Rectal smooth muscle tissue (tissue), 1 donor: ENCODE results near the gene GBE1.

ENCODE experiments used
- H3K27ac ChIP-seq: one replicate; pipeline ENCODE4 v1.7.0; 2013; ENCODE audit warnings: low read depth, low read length, inconsistent platforms
- H3K27me3 ChIP-seq: one replicate; pipeline ENCODE4 v1.7.0; 2013; ENCODE audit warnings: low read length; ENCODE audit not compliant: control insufficient read depth, insufficient read depth
- H3K36me3 ChIP-seq: one replicate; pipeline ENCODE4 v1.7.0; 2013; ENCODE audit warnings: low read length; ENCODE audit not compliant: control insufficient read depth, insufficient read depth
- H3K4me1 ChIP-seq: one replicate; pipeline ENCODE4 v1.7.0; 2013; ENCODE audit warnings: low read length; ENCODE audit not compliant: control insufficient read depth, insufficient read depth
- H3K4me3 ChIP-seq: one replicate; pipeline ENCODE4 v1.7.0; 2013; ENCODE audit warnings: low read length
- H3K9ac ChIP-seq: one replicate; pipeline ENCODE4 v1.7.0; 2013; ENCODE audit warnings: low read length

GBE1 gene

DNA sequence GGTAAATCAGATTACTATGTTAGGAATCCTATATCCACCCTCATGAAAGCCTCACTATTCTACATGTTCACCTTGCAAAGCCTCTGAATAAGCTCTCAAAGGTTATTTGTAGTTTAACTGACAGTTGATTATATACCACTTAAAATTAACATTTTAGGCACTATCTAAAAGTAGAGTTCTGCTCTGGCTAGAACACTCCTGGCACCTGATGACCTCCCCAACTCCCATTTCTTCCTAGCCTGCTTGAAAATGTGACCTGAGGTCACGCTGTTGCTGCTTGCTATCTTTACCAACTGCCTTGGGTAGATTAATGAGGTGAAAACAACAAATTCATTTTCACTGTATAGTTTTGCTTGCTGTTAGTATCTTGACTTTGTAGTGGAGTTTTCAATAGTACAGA is 220.7 kb downstream of the GBE1 start:
- Histone ChIP-seq H3K4me1 (no peaks in the 10 kb centered on the region), H3K9ac (no peak overlapping the region), H3K4me3 (no peak overlapping the region), H3K27ac (no peak overlapping the region), H3K27me3 (no peaks in the 10 kb centered on the region), H3K36me3 (no peaks in the 10 kb centered on the region)

GRCh38 chr3:81531846-81532245 is 229.6 kb downstream of the GBE1 start:
- Histone ChIP-seq H3K27me3 (no peaks in the 10 kb centered on the region), H3K27ac (no peak overlapping the region), H3K36me3 (peaks cover 7% of the 10 kb centered on the region), H3K4me1 (no peaks in the 10 kb centered on the region), H3K4me3 (no peak overlapping the region), H3K9ac (no peak overlapping the region)

- H3K27me3 ChIP-seq: no peaks in the 10 kb centered on the region
- H3K4me3 ChIP-seq: no peak overlapping the region
- peaks cover 7% of the 10 kb centered on the region for H3K36me3 ChIP-seq
- no peak overlapping the region for H3K27ac ChIP-seq
- H3K4me1 ChIP-seq: no peaks in the 10 kb centered on the region
- H3K9ac ChIP-seq: no peak overlapping the region
Measured at GRCh38 chr3:81531263-81531662, 230.2 kb downstream of the GBE1 start.

GRCh38 chr3:81530180-81530939 is 231.1 kb downstream of the GBE1 start:
- Histone ChIP-seq H3K4me3 (no peak overlapping the region), H3K9ac (no peak overlapping the region), H3K36me3 (peaks cover 7% of the 10 kb centered on the region), H3K4me1 (no peaks in the 10 kb centered on the region), H3K27me3 (no peaks in the 10 kb centered on the region), H3K27ac (no peak overlapping the region)

DNA sequence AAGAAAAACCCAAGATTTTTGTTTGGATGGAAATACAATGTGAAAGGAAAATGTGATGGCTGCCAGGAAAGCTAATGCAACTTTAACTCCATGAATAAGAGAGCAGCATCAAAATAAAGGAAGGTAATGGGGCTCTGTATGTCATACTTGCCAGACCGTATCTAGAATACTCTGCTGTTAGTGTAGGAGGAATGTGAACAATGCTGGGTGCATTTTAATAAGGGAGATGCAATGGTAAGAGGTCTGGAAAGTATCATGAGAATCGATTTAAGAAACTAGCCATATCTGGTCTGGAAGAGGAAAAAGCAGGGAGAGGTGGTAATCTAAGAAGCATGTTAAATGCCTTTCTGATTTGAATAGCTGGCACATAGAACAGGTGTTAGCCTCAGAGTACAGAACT is 239.6 kb downstream of the GBE1 start:
- H3K27ac ChIP-seq: no peak overlapping the region
- H3K36me3 ChIP-seq: no peaks in the 10 kb centered on the region
- H3K4me1 ChIP-seq: peaks cover 2% of the 10 kb centered on the region
- H3K9ac ChIP-seq: no peak overlapping the region
- no peak overlapping the region for H3K4me3 ChIP-seq
- H3K27me3 ChIP-seq: no peaks in the 10 kb centered on the region

GRCh38 chr3:81518945-81519344 is 242.5 kb downstream of the GBE1 start:
- no peak overlapping the region for H3K27ac ChIP-seq
- peaks cover 2% of the 10 kb centered on the region for H3K4me1 ChIP-seq
- no peaks in the 10 kb centered on the region for H3K36me3 ChIP-seq
- H3K27me3 ChIP-seq: no peaks in the 10 kb centered on the region
- H3K9ac ChIP-seq: no peak overlapping the region
- no peak overlapping the region for H3K4me3 ChIP-seq

GRCh38 chr3:81516042-81516441 is 245.4 kb downstream of the GBE1 start:
- H3K36me3 ChIP-seq: no peaks in the 10 kb centered on the region
- H3K4me1 ChIP-seq: peaks cover 2% of the 10 kb centered on the region
- no peaks in the 10 kb centered on the region for H3K27me3 ChIP-seq

GRCh38 chr3:81513591-81513990 is 247.9 kb downstream of the GBE1 start:
- no peak overlapping the region for H3K9ac ChIP-seq
- no peaks in the 10 kb centered on the region for H3K27me3 ChIP-seq
- H3K36me3 ChIP-seq: no peaks in the 10 kb centered on the region
- H3K4me3 ChIP-seq: no peak overlapping the region
- H3K4me1 ChIP-seq: peaks cover 2% of the 10 kb centered on the region
- no peak overlapping the region for H3K27ac ChIP-seq

More at GRCh38 chr3:81516042-81516441, 245.4 kb downstream of the GBE1 start:
- Histone ChIP-seq H3K9ac (no peak overlapping the region), H3K27ac (no peak overlapping the region), H3K4me3 (no peak overlapping the region)

DNA sequence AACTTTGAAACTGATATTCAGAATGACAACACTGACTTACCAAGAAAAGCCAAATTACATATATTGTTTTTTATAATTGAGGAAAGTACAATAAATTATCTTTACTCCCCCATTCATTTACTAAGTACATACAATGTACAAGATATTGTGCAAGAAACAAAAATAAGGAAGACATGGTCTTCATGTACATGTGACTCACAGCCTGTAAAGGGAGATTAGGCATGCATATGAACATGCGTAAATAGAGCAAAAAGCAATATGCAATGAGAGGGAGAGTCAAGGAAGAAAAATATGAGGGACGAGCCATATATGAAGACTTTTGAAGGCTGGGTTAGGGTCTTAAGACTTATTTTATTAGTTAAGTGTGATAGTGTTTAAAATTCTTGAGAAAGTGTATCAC is 258.4 kb downstream of the GBE1 start:
- H3K36me3 ChIP-seq: no peaks in the 10 kb centered on the region
- H3K4me1 ChIP-seq: no peaks in the 10 kb centered on the region
- no peaks in the 10 kb centered on the region for H3K27me3 ChIP-seq
- no peak overlapping the region for H3K27ac ChIP-seq
- H3K4me3 ChIP-seq: no peak overlapping the region
- no peak overlapping the region for H3K9ac ChIP-seq

GRCh38 chr3:81502236-81502635 is 259.2 kb downstream of the GBE1 start:
- no peaks in the 10 kb centered on the region for H3K27me3 ChIP-seq
- no peak overlapping the region for H3K27ac ChIP-seq
- H3K9ac ChIP-seq: no peak overlapping the region
- no peaks in the 10 kb centered on the region for H3K36me3 ChIP-seq
- no peak overlapping the region for H3K4me3 ChIP-seq
- no peaks in the 10 kb centered on the region for H3K4me1 ChIP-seq

DNA sequence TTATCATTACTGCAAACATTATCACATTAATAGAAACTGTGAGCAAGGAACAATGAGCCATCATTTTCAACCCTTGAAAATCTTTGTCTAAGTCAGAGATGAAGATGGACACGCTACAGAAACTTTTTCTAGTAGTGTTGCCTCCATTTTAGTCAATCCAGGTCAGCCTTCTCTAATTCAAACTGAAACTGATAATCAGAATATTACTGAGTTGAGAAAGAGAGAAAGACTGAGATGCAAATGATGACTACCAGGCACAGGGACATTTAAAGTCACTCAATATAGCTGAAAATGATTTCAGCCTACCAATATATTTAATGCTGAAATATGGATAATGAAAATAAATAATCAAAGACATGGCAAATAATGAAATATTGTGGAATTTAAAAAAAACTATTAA is 261.4 kb downstream of the GBE1 start:
- Histone ChIP-seq H3K4me3 (no peak overlapping the region), H3K9ac (no peak overlapping the region)

GRCh38 chr3:81497572-81498251 is 263.7 kb downstream of the GBE1 start:
- no peak overlapping the region for H3K9ac ChIP-seq
- no peak overlapping the region for H3K4me3 ChIP-seq
- no peaks in the 10 kb centered on the region for H3K27me3 ChIP-seq
- no peak overlapping the region for H3K27ac ChIP-seq
- H3K4me1 ChIP-seq: no peaks in the 10 kb centered on the region
- no peaks in the 10 kb centered on the region for H3K36me3 ChIP-seq

More for the DNA sequence above, 261.4 kb downstream of the GBE1 start:
- H3K27me3 ChIP-seq: no peaks in the 10 kb centered on the region
- no peaks in the 10 kb centered on the region for H3K4me1 ChIP-seq
- no peak overlapping the region for H3K27ac ChIP-seq
- no peaks in the 10 kb centered on the region for H3K36me3 ChIP-seq
